ENCODE measurements around the gene C9.
"Not testable (repeated sequence)": the region's sequence is repeated elsewhere in the genome, so short reads cannot be mapped to it uniquely, and the experiment has no call there.

Gene C9

DNA sequence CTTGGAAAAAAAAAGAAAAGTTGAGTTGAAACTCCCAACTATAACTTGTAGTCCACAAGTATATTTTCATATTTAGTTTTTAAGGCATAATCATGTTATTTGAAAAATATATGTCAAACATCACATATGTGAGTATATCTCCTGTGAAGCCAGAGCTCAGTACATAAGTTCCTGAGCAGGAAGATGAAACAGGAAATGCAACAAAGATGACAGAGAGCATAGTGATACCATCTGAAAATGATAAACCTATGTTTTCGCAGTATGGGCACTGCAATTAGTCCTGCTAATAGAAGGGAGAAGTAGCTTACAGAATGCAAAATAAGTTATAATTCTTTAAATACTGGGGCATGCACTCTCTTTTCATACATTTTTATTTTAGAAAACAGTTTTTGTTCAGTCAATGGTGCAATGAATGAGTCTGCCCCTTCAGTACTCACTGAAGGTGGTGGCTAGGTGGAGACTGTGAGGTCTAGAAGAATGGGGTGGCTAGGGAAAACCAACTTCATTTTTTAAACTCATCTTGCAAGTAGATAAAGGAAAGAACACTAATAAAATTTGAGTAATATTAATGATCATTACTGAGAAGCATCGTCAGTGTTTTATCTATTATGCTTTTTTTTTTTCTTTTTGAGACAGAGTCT, 90.9 kb downstream of the C9 start:
- no peak overlapping the region for H3K4me3 ChIP-seq (ENCODE audit: low read depth, low read length)
- no peak overlapping the region for H3K4me2 ChIP-seq (ENCODE audit: low read length)
- no peak overlapping the region for H3K18ac ChIP-seq (ENCODE audit: low read length)
- H2BK120ac ChIP-seq (ENCODE audit: insufficient read depth, low read length, poor library complexity): no peak overlapping the region
- H3K27me3 ChIP-seq (ENCODE audit: insufficient read depth, low read length): no peaks in the 10 kb centered on the region
- H2BK12ac ChIP-seq (ENCODE audit: low read length): no peak overlapping the region
- H2AFZ ChIP-seq (ENCODE audit: insufficient read depth, low read length, poor library complexity): no peak overlapping the region
- no peak overlapping the region for H3K14ac ChIP-seq (ENCODE audit: low read length)
- no peak overlapping the region for H3K23ac ChIP-seq (ENCODE audit: low read length)
- H2AK5ac ChIP-seq (ENCODE audit: low read length): no peak overlapping the region
- H3K79me1 ChIP-seq (ENCODE audit: low read length): peaks cover 1% of the 10 kb centered on the region
- H2BK5ac ChIP-seq (ENCODE audit: low read depth, low read length, poor library complexity): no peak overlapping the region
- peak in 1 of 2 donors; percentile 44 for DNase-seq
- peaks cover 3 to 7% of the 10 kb centered on the region in 2 experiments for H3K4me1 ChIP-seq (ENCODE audit: control insufficient read depth in 1 of 2, insufficient read depth in 2 of 2, low read length in 2 of 2)
- H3K4ac ChIP-seq (ENCODE audit: low read depth, low read length): no peak overlapping the region
- no peaks in the 10 kb centered on the region for H3K79me2 ChIP-seq (ENCODE audit: control insufficient read depth, insufficient read depth, low read length, poor library complexity)
- WGBS (ENCODE audit: extremely low coverage, insufficient coverage, insufficient read length): no CpG with 5 or more reads among the region's 2 CpGs
- H4K12ac ChIP-seq (ENCODE audit: low read depth, low read length): no peak overlapping the region
- H3K9ac ChIP-seq (ENCODE audit: low read length): no peak overlapping the region
- H3K36me3 ChIP-seq (ENCODE audit: control insufficient read depth in 1 of 2, insufficient read depth in 2 of 2, low read length in 2 of 2): no peaks in the 10 kb centered on the region
- no peak overlapping the region for H4K91ac ChIP-seq (ENCODE audit: low read depth, low read length)
- no peak overlapping the region for H4K8ac ChIP-seq (ENCODE audit: low read depth, low read length)
- H3K27ac ChIP-seq (ENCODE audit: low read depth, low read length): no peak overlapping the region
- no peaks in the 10 kb centered on the region for H3K9me3 ChIP-seq (ENCODE audit: insufficient read depth, low read depth, low read length)

- H4K12ac ChIP-seq (ENCODE audit: low read depth, low read length); H3K4me1 ChIP-seq (ENCODE audit: control insufficient read depth in 1 of 2, insufficient read depth in 2 of 2, low read length in 2 of 2); H3K79me1 ChIP-seq (ENCODE audit: low read length); H3K9me3 ChIP-seq (ENCODE audit: insufficient read depth, low read depth, low read length); H2AFZ ChIP-seq (ENCODE audit: insufficient read depth, low read length, poor library complexity); H3K14ac ChIP-seq (ENCODE audit: low read length); H3K27ac ChIP-seq (ENCODE audit: low read depth, low read length); H3K18ac ChIP-seq (ENCODE audit: low read length); DNase-seq; H3K27me3 ChIP-seq (ENCODE audit: insufficient read depth, low read length); H2BK5ac ChIP-seq (ENCODE audit: low read depth, low read length, poor library complexity); H4K8ac ChIP-seq (ENCODE audit: low read depth, low read length); H2AK5ac ChIP-seq (ENCODE audit: low read length); H3K4me2 ChIP-seq (ENCODE audit: low read length); H3K4me3 ChIP-seq (ENCODE audit: low read depth, low read length); H3K4ac ChIP-seq (ENCODE audit: low read depth, low read length); H2BK12ac ChIP-seq (ENCODE audit: low read length); H3K9ac ChIP-seq (ENCODE audit: low read length); H3K79me2 ChIP-seq (ENCODE audit: control insufficient read depth, insufficient read depth, low read length, poor library complexity); H3K23ac ChIP-seq (ENCODE audit: low read length); H3K36me3 ChIP-seq (ENCODE audit: control insufficient read depth in 1 of 2, insufficient read depth in 2 of 2, low read length in 2 of 2): not testable (repeated sequence)
- Histone ChIP-seq H4K91ac (ENCODE audit: low read depth, low read length) (peak overlapping the region; percentile 24), H2BK120ac (ENCODE audit: insufficient read depth, low read length, poor library complexity) (peak overlapping the region; percentile 22)
- whole genome bisulfite sequencing (ENCODE audit: extremely low coverage, insufficient coverage, insufficient read length): no CpG with 5 or more reads among the region's 14 CpGs
Measured at GRCh38 chr5:39272869-39273231, 91.4 kb downstream of the C9 start.

DNA sequence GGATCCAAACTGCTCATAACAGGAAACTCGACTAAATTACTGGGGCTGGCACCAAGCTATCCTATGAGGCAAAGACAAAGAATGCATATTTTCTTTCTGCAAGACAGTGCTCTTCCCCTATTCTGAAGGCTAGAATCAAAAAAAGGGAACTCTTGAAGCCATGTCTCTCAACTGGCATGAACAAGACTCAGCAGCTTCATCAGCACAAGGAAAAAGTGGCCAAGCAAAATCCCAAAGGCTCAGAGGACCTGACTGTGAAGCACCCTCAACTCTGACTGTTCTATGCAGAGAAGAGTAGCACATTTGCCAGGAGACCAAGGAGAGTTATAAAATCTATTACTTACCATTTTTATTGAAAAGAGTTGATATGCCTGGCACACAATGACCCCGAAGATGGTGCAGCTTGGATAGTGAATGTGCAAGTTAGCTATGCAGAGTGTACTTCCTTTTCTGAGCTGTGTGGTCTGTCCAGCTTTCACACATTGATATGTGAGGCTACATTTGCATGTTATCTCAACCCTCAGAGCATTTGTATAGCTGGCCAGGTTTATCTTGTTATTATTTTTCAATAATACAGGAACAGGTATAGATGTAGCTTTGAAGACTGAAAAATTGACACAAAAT, 94.0 kb downstream of the C9 start:
- no peaks in the 10 kb centered on the region for H3K79me2 ChIP-seq (ENCODE audit: control insufficient read depth, insufficient read depth, low read length, poor library complexity)
- no peak for DNase-seq
- peak overlapping the region; percentile 79 for H2BK120ac ChIP-seq (ENCODE audit: insufficient read depth, low read length, poor library complexity)
- H3K27me3 ChIP-seq (ENCODE audit: insufficient read depth, low read length): no peaks in the 10 kb centered on the region
- no peak overlapping the region for H2AFZ ChIP-seq (ENCODE audit: insufficient read depth, low read length, poor library complexity)
- no peak overlapping the region for H4K91ac ChIP-seq (ENCODE audit: low read depth, low read length)
- H4K8ac ChIP-seq (ENCODE audit: low read depth, low read length): no peak overlapping the region
- no peak overlapping the region for H3K4me3 ChIP-seq (ENCODE audit: low read depth, low read length)
- peaks cover 3 to 7% of the 10 kb centered on the region in 2 experiments for H3K4me1 ChIP-seq (ENCODE audit: control insufficient read depth in 1 of 2, insufficient read depth in 2 of 2, low read length in 2 of 2)
- WGBS (ENCODE audit: extremely low coverage, insufficient coverage, insufficient read length): no CpG with 5 or more reads among the region's 2 CpGs
- no peak overlapping the region for H3K18ac ChIP-seq (ENCODE audit: low read length)
- H2AK5ac ChIP-seq (ENCODE audit: low read length): no peak overlapping the region
- H3K4me2 ChIP-seq (ENCODE audit: low read length): no peak overlapping the region
- no peak overlapping the region for H3K23ac ChIP-seq (ENCODE audit: low read length)
- H2BK5ac ChIP-seq (ENCODE audit: low read depth, low read length, poor library complexity): peak overlapping the region; percentile 15
- no peak overlapping the region for H3K4ac ChIP-seq (ENCODE audit: low read depth, low read length)
- H3K36me3 ChIP-seq (ENCODE audit: control insufficient read depth in 1 of 2, insufficient read depth in 2 of 2, low read length in 2 of 2): no peaks in the 10 kb centered on the region
- no peak overlapping the region for H3K9ac ChIP-seq (ENCODE audit: low read length)
- H3K14ac ChIP-seq (ENCODE audit: low read length): no peak overlapping the region
- H3K79me1 ChIP-seq (ENCODE audit: low read length): peaks cover 1% of the 10 kb centered on the region
- H3K27ac ChIP-seq (ENCODE audit: low read depth, low read length): no peak overlapping the region
- no peaks in the 10 kb centered on the region for H3K9me3 ChIP-seq (ENCODE audit: insufficient read depth, low read depth, low read length)
- H2BK12ac ChIP-seq (ENCODE audit: low read length): no peak overlapping the region
- H4K12ac ChIP-seq (ENCODE audit: low read depth, low read length): no peak overlapping the region

GRCh38 chr5:39267186-39267585, 97.1 kb downstream of the C9 start:
- Histone ChIP-seq H3K4me2 (ENCODE audit: low read length) (no peak overlapping the region), H3K27me3 (ENCODE audit: insufficient read depth, low read length) (no peaks in the 10 kb centered on the region), H3K79me1 (ENCODE audit: low read length) (peaks cover under 1% of the 10 kb centered on the region), H3K4me1 (ENCODE audit: control insufficient read depth in 1 of 2, insufficient read depth in 2 of 2, low read length in 2 of 2) (peaks cover 3 to 7% of the 10 kb centered on the region in 2 experiments), H4K8ac (ENCODE audit: low read depth, low read length) (no peak overlapping the region), H3K23ac (ENCODE audit: low read length) (no peak overlapping the region), H2BK12ac (ENCODE audit: low read length) (no peak overlapping the region), H3K9ac (ENCODE audit: low read length) (no peak overlapping the region), H2AFZ (ENCODE audit: insufficient read depth, low read length, poor library complexity) (no peak overlapping the region), H3K27ac (ENCODE audit: low read depth, low read length) (no peak overlapping the region), H4K91ac (ENCODE audit: low read depth, low read length) (no peak overlapping the region), H3K18ac (ENCODE audit: low read length) (no peak overlapping the region), H3K9me3 (ENCODE audit: insufficient read depth, low read depth, low read length) (no peaks in the 10 kb centered on the region), H3K79me2 (ENCODE audit: control insufficient read depth, insufficient read depth, low read length, poor library complexity) (no peaks in the 10 kb centered on the region), H3K36me3 (ENCODE audit: control insufficient read depth in 1 of 2, insufficient read depth in 2 of 2, low read length in 2 of 2) (no peaks in the 10 kb centered on the region), H2AK5ac (ENCODE audit: low read length) (no peak overlapping the region), H2BK120ac (ENCODE audit: insufficient read depth, low read length, poor library complexity) (no peak overlapping the region), H3K4me3 (ENCODE audit: low read depth, low read length) (no peak overlapping the region), H3K14ac (ENCODE audit: low read length) (no peak overlapping the region), H2BK5ac (ENCODE audit: low read depth, low read length, poor library complexity) (no peak overlapping the region), H3K4ac (ENCODE audit: low read depth, low read length) (no peak overlapping the region), H4K12ac (ENCODE audit: low read depth, low read length) (no peak overlapping the region)
- peak in 1 of 2 donors; percentile 48 for DNase-seq
- WGBS (ENCODE audit: extremely low coverage, insufficient coverage, insufficient read length): no CpG with 5 or more reads among the region's 2 CpGs
